OCI-LY1 (cell line): Measurements from ENCODE around the gene PGF.
"Not testable (repeated sequence)": the region's sequence is repeated elsewhere in the genome, so short reads cannot be mapped to it uniquely, and the experiment has no call there.

ENCODE experiments used
- H2AFZ ChIP-seq: fragments of 200-600 bp; sonication (generic), shearing (Covaris generic); 2 replicates; pipeline ENCODE4 v1.6.0; 2014; ENCODE audit warnings: antibody characterized with exemption, mild to moderate bottlenecking, low read length
- H3F3A ChIP-seq: fragments of 200-600 bp; sonication (generic), shearing (Covaris generic); 2 replicates; pipeline ENCODE4 v1.6.0; 2014; ENCODE audit warnings: mild to moderate bottlenecking, antibody characterized with exemption, low read length, moderate library complexity; ENCODE audit not compliant: insufficient read depth
- H3K27ac ChIP-seq: fragments of 200-600 bp; sonication (generic); 2 replicates; pipeline ENCODE4 v1.5.1; 2014; ENCODE audit warnings: low read length, mixed run types, mild to moderate bottlenecking, low read depth; ENCODE audit not compliant: poor library complexity, severe bottlenecking
- H3K27me3 ChIP-seq: fragments of 200-600 bp; sonication (generic); 2 replicates; pipeline ENCODE4 v1.6.0; 2014; ENCODE audit warnings: antibody characterized with exemption, mild to moderate bottlenecking, low read length, moderate library complexity; ENCODE audit not compliant: insufficient read depth
- H3K36me3 ChIP-seq: fragments of 200-600 bp; sonication (generic); 2 replicates; pipeline ENCODE4 v1.6.1; 2014; ENCODE audit warnings: mild to moderate bottlenecking, antibody characterized with exemption, low read length, moderate library complexity, mixed read lengths; ENCODE audit not compliant: insufficient read depth
- H3K4me1 ChIP-seq: fragments of 200-600 bp; sonication (generic); 2 replicates; pipeline ENCODE4 v1.5.1; 2014; ENCODE audit warnings: mild to moderate bottlenecking, low read length, moderate library complexity; ENCODE audit not compliant: insufficient read depth, severe bottlenecking
- H3K4me2 ChIP-seq: fragments of 200-600 bp; sonication (generic), shearing (Covaris generic); 2 replicates; pipeline ENCODE4 v1.6.1; 2014; ENCODE audit warnings: low read length
- H3K4me3 ChIP-seq: fragments of 200-600 bp; sonication (generic); 2 replicates; pipeline ENCODE4 v1.5.1; 2014; ENCODE audit warnings: low read length, low read depth, mild to moderate bottlenecking, mixed read lengths; ENCODE audit not compliant: poor library complexity, severe bottlenecking
- H3K79me2 ChIP-seq: fragments of 200-600 bp; shearing (Covaris generic); 2 replicates; pipeline ENCODE4 v1.6.1; 2016; ENCODE audit warnings: mixed run types, low read length, mixed read lengths; ENCODE audit not compliant: insufficient read depth
- H3K9ac ChIP-seq: fragments of 200-600 bp; sonication (generic), shearing (Covaris generic); 2 replicates; pipeline ENCODE4 v1.6.1; 2014; ENCODE audit warnings: mild to moderate bottlenecking, low read length, mixed read lengths
- H3K9me2 ChIP-seq: fragments of 200-600 bp; sonication (generic), shearing (Covaris generic); 2 replicates; pipeline ENCODE4 v1.6.1; 2014; ENCODE audit warnings: low read depth, mild to moderate bottlenecking, low read length, mixed read lengths
- H3K9me3 ChIP-seq: fragments of 200-600 bp; shearing (Covaris generic); 2 replicates; pipeline ENCODE4 v1.6.1; 2014; ENCODE audit warnings: low read length, mixed read lengths
- H4K20me1 ChIP-seq: fragments of 200-600 bp; sonication (generic), shearing (Covaris generic); 2 replicates; pipeline ENCODE4 v1.6.0; 2016; ENCODE audit warnings: mild to moderate bottlenecking, low read length; ENCODE audit not compliant: insufficient read depth
- CTCF ChIP-seq: fragments of 200-600 bp; sonication (generic), shearing (Covaris generic); IDR thresholded peaks from 2 replicates; pipeline ENCODE4 v1.5.1; 2017; ENCODE audit warnings: mild to moderate bottlenecking, antibody characterized with exemption, low read length, moderate library complexity, mixed read lengths
- EZH2 ChIP-seq: fragments of 200-600 bp; sonication (generic), shearing (Covaris generic); IDR thresholded peaks from 2 replicates; pipeline ENCODE4 v1.8.0; 2017; ENCODE audit warnings: borderline replicate concordance, mixed run types, mild to moderate bottlenecking, antibody characterized with exemption, low read length, moderate library complexity, mixed read lengths

The PGF gene

GRCh38 chr14:74935360-74935680 lies 20.1 kb downstream of the PGF start:
- Histone ChIP-seq H3K4me2 (no peak overlapping the region), H3K79me2 (no peaks in the 10 kb centered on the region), H3K36me3 (no peaks in the 10 kb centered on the region), H3K9me2 (no peaks in the 10 kb centered on the region), H3K4me1 (peaks cover 12% of the 10 kb centered on the region), H3K27ac (no peak overlapping the region), H2AFZ (no peak overlapping the region), H3K9me3 (no peaks in the 10 kb centered on the region), H3K27me3 (no peaks in the 10 kb centered on the region), H3K9ac (no peak overlapping the region), H4K20me1 (no peaks in the 10 kb centered on the region), H3K4me3 (no peak overlapping the region), H3F3A (no peaks in the 10 kb centered on the region)
- TF ChIP-seq CTCF (no peak), EZH2 (no peak)

- Histone ChIP-seq H3K79me2 (no peaks in the 10 kb centered on the region), H3K4me2 (no peak overlapping the region), H3F3A (no peaks in the 10 kb centered on the region), H3K4me1 (peaks cover 7% of the 10 kb centered on the region), H3K9ac (no peak overlapping the region), H3K9me2 (no peaks in the 10 kb centered on the region), H2AFZ (no peak overlapping the region), H3K27me3 (no peaks in the 10 kb centered on the region), H3K36me3 (no peaks in the 10 kb centered on the region), H3K9me3 (no peaks in the 10 kb centered on the region), H4K20me1 (no peaks in the 10 kb centered on the region), H3K4me3 (no peak overlapping the region), H3K27ac (no peak overlapping the region)
- TF ChIP-seq CTCF (no peak), EZH2 (no peak)
Observed at GRCh38 chr14:74934476-74935359, 20.7 kb downstream of the PGF start.

DNA sequence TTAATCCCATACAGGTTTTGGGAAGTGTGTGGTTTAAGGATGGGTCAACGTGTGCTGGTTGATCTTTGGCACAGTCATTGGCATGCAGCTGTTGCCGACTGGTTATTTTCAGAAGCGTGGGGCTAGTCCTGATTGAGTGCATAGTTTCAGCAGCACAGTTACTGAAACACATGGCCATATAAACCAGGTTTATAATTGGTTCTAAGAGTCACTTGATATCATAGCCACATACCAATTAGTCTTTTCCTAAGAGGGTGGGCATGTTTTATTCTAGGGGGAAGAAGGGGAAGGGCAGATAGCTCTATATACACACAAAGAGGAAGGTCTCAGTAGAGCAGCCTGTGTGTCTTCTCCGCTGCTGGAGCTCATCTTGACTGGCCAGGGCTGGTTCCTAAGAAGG lies 21.4 kb downstream of the PGF start:
- H3K9ac ChIP-seq: no peak overlapping the region
- no peaks in the 10 kb centered on the region for H4K20me1 ChIP-seq
- no peak overlapping the region for H2AFZ ChIP-seq
- no peaks in the 10 kb centered on the region for H3K36me3 ChIP-seq
- no peaks in the 10 kb centered on the region for H3K27me3 ChIP-seq
- H3K27ac ChIP-seq: no peak overlapping the region
- H3K4me1 ChIP-seq: peaks cover 7% of the 10 kb centered on the region
- H3K9me3 ChIP-seq: no peaks in the 10 kb centered on the region
- no peak overlapping the region for H3K4me2 ChIP-seq
- no peaks in the 10 kb centered on the region for H3F3A ChIP-seq
- no peaks in the 10 kb centered on the region for H3K79me2 ChIP-seq
- TF ChIP-seq CTCF: no peak
- TF ChIP-seq EZH2: no peak
- no peaks in the 10 kb centered on the region for H3K9me2 ChIP-seq
- H3K4me3 ChIP-seq: no peak overlapping the region

GRCh38 chr14:74932936-74933335 lies 22.5 kb downstream of the PGF start:
- not testable (repeated sequence) for H2AFZ ChIP-seq, H3K9me3 ChIP-seq, H3K79me2 ChIP-seq, H3K4me2 ChIP-seq, H3K27ac ChIP-seq, H4K20me1 ChIP-seq, H3K27me3 ChIP-seq, H3K4me3 ChIP-seq, H3F3A ChIP-seq, H3K36me3 ChIP-seq, H3K9me2 ChIP-seq, H3K9ac ChIP-seq, H3K4me1 ChIP-seq
